HG03575 (cell line): ENCODE data around the gene CNNM3.
"Not testable (repeated sequence)": the region's sequence is repeated elsewhere in the genome, so short reads cannot be mapped to it uniquely, and the experiment has no call there.

Experiments
- ATAC-seq: cut with Tn5 transposase; IDR thresholded peaks from one replicate; pipeline ENCODE4 v1.9.1; 2021; ENCODE audit not compliant: unreplicated experiment, insufficient number of reproducible peaks, low FRiP score; ENCODE audit errors: extremely low read depth

Gene CNNM3

GRCh38 chr2:96797066-96797625, 18.9 kb upstream of the CNNM3 start:
- ATAC-seq: no peak

DNA sequence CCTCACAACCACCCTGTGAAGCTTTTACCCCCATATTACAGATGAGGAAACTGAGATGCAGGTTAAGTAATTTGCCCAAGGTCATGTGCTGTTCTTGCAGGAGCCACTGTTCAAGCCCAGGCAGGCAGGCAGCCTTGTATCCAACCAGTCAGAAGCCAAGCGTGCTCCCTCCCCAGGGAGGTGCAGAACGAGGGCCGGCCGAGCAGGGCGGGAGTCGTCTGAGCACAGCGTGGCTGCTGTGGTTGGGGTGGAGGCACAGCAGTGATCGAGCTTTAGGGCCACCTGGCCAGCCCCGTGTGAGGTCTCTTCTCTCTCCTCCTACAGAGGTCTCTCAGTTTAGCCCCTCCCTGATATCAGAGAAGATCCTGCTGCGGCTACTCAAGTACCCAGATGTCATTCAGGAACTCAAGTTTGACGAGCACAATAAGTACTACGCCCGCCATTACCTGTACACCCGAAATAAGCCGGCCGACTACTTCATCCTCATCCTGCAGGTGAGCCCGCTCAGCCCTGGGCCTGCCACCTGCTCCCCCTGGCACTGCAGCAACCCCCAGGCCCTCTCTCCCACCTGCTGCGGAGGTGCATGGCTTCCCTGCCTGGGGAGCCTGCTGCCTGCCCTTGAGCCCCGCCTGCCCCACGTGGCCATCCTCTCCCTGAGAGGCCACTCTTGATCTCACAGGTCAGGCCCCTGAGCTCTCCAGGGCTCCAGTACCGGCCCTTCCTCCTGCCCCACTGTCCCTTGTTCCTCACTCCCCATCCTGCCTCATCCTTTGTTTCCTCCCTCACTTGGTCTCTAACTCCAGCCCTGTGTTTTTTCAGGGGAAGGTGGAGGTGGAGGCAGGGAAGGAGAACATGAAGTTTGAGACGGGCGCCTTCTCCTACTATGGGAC, 17.1 kb upstream of the CNNM3 start:
- ATAC-seq: no peak

GRCh38 chr2:96799623-96799935, 16.5 kb upstream of the CNNM3 start:
- no peak for ATAC-seq

DNA sequence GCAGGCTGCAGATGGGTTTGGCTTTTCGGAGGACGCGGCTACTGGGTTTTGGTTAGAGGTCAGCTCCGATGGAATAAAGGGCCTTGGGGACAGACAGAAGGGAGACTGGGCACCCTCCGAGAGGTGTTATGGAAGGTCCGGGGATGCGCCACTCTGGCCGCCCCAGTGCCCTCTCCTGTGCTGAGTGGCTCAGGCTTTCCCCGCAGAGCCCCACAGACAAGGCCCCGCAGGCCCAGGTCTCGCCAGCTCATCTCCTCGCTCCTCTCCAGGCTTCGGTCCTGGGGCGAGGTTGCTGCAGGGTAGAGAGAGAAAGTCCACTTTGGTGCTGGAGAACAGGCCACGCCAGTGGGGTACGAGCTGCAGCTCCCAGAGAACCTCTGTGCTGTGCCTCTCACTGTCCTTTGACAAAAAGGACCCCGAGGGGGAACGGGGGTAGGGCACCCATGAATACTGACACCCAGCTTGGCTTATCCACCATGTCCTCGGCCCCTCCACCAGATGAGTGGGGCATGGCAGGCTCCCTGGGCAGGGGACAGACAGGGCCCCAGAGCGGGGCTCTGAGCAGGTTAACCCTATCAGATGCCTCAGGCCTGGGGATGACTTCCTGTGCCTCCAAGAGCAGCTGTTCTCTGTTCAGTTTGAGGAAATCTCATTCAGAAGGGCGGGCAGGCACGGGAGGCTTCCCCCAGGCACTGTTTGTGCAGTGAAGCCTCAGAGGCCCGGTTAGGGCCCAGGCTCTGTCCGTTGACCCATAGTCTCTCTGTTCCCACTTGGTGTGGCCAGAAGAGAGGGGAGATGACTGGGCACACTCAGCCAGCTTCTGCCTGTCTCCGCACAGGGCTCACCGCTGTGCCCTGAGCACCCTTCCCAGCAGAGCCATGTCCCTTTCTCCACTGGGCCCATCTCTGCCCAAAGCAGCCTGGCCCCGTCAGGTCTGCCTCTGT, 15.7 kb upstream of the CNNM3 start:
- no peak for ATAC-seq

- ATAC-seq: no peak
Observed at GRCh38 chr2:96801005-96801785, 14.9 kb upstream of the CNNM3 start.

DNA sequence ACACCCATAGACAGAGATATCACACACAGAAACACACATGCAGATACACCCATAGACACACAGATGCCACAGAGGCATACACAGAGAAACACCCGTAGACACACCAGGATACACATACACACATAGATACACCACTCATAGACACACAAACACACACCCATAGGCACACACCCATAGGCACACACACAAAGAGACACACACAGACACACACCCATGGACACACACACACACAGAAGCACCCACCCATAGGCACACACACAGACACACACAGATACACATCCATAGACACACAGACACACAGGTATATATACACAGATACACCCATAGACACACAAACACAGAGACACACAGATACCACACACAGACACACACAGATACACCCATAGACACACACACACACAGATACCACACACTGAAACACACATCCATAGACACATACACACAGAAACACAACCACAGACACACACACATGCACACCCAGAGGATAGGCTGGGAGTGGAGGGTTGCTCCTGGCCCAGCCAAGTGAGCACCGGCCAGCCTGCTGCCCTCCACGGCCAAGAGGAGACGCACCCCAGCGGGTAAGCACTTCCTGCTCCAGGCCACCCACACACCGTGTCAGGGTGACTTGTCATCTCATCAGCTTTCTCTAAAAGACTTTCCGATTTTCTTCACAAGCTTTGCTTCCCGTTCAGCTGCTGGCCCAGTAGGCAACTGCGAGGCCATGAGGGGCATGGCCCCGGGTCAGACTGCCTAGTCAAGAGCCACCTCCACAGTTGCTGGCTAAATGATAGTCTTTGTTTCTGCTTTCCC, 14.1 kb upstream of the CNNM3 start:
- ATAC-seq: no peak

GRCh38 chr2:96802721-96803120, 13.3 kb upstream of the CNNM3 start:
- no peak for ATAC-seq

DNA sequence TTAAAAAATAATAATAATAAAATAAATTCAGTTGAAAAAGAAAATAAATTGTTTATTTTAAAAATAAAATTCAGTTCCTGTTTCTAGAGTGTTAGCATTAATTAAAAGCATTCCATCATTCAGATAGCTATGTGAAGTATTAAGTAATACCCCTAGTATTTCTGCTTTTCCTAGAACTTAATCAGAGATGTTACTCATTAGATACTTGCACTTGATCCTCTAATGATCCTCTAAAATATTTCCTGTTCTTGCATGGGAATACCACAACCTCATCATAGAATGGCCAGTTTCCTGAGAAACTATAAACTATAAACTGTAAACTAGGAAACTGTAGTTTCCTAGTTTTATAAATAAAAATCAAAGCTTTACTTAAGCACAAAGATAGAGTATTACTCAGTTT, 11.1 kb upstream of the CNNM3 start:
- no peak for ATAC-seq

GRCh38 chr2:96805946-96806345, 10.1 kb upstream of the CNNM3 start:
- not testable (repeated sequence) for ATAC-seq

DNA sequence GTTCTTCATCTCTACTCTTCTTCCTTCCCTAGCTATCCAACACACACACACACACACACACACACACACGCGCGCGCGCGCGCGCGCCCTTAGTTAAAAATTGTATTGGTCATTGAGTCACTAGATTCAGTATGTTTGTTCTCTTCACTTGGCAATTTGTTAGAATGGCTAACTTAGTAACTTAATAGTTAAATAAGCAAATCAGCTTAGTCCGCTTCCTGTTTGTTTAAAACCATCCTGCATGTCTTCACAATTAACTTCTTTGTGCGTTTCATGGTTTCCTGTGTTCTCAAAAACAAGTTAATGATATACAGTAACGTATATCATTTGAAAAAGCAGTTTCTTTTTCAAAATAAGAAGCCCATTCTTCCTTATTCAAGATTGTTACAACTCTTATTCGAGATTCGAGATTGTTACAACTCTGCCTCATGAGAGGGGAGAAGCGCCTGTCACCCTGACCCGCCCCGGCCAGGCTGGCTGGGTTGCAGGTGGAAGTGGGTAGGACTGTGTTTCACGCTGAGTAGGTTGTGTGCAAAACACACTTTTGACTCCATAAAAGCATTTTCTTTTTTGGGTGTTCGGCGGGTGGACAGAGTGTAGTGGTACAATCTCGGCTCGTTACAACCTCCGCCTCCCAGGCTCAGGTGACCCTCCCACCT, 9.5 kb upstream of the CNNM3 start:
- no peak for ATAC-seq

DNA sequence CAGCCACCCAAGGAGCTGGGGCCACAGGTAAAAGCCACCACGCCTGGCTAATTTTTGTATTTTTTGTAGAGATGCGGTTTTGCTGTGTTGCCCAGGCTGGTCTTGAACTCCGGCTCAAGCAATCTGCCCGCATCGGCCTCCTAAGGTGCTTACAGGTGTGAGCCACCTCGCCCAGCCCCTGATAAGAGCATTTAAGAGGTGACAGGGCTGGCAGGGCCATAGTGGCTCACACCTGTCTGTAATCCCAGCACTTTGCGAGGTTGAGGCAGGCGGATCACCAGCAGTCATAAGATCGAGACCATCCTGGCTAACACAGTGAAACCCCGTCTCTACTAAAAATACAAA, 9.0 kb upstream of the CNNM3 start:
- no peak for ATAC-seq

DNA sequence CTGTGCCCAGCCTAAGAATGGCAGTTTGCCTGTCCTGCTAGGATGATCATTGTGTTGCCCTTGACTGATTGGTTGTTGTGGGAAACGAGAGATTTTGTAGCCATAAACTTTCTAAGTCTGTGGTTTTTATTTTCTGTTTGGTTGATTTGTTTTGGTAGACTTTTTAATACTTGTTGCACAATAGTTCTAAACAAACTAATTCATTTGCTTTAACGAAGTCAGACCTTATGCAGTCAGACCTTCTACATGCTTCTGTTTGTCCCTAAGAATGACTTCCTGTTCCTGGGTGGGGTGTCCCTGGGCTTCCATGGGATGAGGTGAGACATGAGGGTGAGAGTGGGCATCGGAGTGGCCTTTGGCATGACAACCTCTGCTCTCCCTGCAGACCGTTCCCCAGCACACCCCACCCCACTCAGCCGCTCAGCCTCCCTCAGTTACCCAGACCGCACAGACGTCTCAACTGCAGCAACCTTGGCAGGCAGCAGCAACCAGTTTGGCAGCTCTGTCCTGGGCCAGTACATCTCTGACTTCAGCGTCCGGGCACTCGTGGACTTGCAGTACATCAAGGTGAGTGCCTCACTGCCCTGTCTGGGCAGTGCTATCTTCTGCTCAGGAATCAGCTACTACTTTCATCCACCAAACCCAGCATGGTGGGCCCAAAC, 7.8 kb upstream of the CNNM3 start:
- no peak for ATAC-seq

- no peak for ATAC-seq
Observed at GRCh38 chr2:96809216-96809882, 6.7 kb upstream of the CNNM3 start.

GRCh38 chr2:96809951-96810782, 5.9 kb upstream of the CNNM3 start:
- ATAC-seq: no peak

GRCh38 chr2:96810783-96811192, 5.3 kb upstream of the CNNM3 start:
- no peak for ATAC-seq

- ATAC-seq: no peak
Observed at GRCh38 chr2:96811917-96812316, 4.2 kb upstream of the CNNM3 start.
